ENCODE results near the gene KCNV2.
"Not testable (repeated sequence)": the region's sequence is repeated elsewhere in the genome, so short reads cannot be mapped to it uniquely, and the experiment has no call there.

KCNV2 gene

GRCh38 chr9:2717385-2717784 is at the start of gene KCNV2:
KCNV2 (plus strand) TSS chr9:2717510; CDS start chr9:2717740, 230 bp downstream.
- in situ Hi-C loops (cut with MboI; ENCODE audit: low sequenced_read_pairs) = no loop called here

GRCh38 chr9:2673161-2673560 is 44.1 kb upstream of the KCNV2 start:
- in situ Hi-C loops (cut with MboI; ENCODE audit: low sequenced_read_pairs) = no loop called here

GRCh38 chr9:2674141-2674824 is 43.0 kb upstream of the KCNV2 start:
- in situ Hi-C loops (cut with MboI; ENCODE audit: low sequenced_read_pairs) = no loop called here

DNA sequence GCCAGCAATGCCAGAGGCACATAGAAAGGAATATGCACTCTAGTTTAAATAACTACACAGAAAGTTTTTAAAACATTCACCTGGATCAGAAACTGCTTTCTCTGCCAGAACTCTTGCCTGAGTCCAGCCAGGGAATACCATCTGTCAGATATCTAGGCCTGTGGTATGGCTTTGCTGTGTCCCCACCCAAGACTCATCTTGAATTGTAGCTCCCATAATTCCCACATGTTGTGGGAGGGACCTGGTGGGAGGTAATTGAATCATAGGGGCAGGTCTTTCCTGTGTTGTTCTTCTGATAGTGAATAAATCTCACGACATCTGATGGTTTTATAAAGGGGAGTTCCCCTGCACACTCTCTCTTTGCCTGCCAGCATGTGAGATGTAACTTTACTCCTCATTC is 41.5 kb upstream of the KCNV2 start:
- in situ Hi-C loops (cut with MboI; ENCODE audit: low sequenced_read_pairs) = no loop called here

DNA sequence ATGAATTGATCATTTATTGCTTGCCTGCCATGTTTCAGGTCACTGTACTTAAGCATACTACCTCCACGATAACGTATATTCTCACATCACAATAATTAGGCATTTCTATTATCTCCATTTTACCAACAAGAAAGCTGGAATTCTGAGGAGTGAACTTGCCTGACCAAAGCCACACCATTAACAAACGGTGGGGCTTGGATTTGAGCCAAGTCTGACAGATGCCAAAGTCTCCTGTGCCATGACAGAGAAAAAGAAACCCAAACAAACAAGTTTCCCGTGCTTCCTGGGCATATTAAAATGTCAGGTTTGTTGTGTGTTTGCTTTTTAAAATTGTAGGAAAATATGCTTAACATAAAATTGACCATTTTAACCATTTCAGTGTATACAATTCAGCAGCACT is 40.8 kb upstream of the KCNV2 start:
- in situ Hi-C loops (cut with MboI; ENCODE audit: low sequenced_read_pairs) = no loop called here

DNA sequence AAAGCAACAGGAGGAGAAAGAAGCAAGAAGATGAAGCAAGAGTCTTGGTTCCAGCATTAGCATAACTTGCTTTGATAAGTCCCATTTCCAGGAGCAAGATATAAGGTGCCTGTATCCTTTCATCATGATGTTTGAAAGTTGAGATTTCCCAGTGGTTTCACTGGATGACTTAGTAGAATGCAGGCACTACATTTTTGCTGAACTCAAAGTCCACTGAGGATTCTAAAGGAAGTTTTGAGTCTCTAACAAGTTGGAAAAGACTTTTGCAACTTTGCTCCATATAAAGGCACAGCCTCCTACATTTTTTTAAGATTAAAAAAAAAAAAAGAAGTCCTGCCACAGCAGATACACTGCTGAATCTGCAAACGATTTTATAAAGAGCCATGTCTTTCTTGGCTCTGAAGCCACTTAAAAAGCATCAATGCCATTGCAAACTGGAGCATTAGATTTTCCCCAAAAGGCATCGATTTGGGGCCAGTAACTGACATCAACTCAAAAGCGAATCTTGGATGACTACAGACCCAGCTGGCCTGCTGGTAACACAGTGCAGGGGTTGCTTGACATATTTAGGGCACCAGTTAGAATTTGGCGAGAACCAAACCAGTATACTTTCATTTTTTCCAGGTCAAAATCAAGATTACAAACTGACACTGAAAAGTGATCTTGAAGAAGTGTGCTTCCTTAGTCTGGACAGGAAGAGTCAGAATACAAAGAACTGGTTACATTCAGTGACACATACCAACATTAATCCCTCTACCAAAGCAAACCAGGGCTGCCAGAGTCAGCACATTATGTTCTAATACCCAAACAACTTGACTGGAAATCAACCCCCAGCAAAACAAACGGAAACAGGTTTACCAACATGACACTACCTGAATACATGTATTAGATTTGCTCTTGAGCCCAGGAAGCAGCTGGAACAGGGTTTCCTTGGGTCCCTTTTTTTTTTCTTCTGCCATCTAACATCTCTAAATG is 39.1 kb upstream of the KCNV2 start:
- in situ Hi-C loops (cut with MboI; ENCODE audit: low sequenced_read_pairs) = no loop called here

GRCh38 chr9:2679011-2679410 is 38.3 kb upstream of the KCNV2 start:
- in situ Hi-C loops (cut with MboI; ENCODE audit: low sequenced_read_pairs) = no loop called here

- in situ Hi-C loops (cut with MboI; ENCODE audit: low sequenced_read_pairs) = no loop called here
These were observed 35.3 kb upstream of the KCNV2 start for GRCh38 chr9:2681981-2682380.

- in situ Hi-C loops (cut with MboI; ENCODE audit: low sequenced_read_pairs) = no loop called here
These were observed 30.4 kb upstream of the KCNV2 start for GRCh38 chr9:2686911-2687310.

- in situ Hi-C loops (cut with MboI; ENCODE audit: low sequenced_read_pairs) = no loop called here
These were observed 28.7 kb upstream of the KCNV2 start for GRCh38 chr9:2688636-2689035.

DNA sequence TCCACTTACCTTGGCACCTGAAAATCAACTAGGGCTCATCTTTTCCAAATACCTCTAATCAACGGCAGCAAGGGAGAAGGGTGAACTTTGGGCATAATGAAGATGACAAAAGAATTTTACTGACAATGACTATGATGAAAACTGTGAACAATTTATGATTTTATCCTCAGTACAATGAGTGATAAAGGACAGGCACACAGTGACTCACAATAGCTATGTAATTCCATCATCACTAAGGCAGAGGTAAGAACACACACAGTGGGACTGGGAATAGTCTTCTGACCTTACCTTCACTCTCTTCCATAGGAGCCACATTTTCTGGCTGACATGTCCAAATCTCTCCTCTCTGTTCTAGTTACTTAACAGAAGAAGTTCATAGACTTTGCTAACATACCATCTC is 26.1 kb upstream of the KCNV2 start:
- in situ Hi-C loops (cut with MboI; ENCODE audit: low sequenced_read_pairs) = no loop called here

DNA sequence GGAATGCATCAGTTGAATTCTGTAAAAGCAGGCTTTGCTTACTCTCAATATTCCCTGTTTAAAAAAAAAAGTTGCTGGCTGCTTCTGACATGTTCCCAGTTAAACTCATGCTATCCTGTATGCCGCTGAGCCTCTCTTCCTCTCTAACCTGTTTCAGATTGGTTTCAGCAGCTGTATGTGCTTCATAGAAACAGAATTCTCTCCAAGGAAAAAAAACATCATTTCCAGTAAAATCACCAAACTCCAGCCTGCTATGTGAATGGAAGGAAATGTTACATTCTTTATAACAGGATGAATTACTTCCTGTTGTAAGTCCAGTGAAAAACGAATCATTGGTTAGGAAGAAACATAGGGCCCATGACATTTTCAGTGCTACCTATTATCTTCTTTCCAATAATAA is 25.7 kb upstream of the KCNV2 start:
- in situ Hi-C loops (cut with MboI; ENCODE audit: low sequenced_read_pairs) = no loop called here

GRCh38 chr9:2693056-2693455 is 24.3 kb upstream of the KCNV2 start:
- in situ Hi-C loops (cut with MboI; ENCODE audit: low sequenced_read_pairs) = no loop called here

- in situ Hi-C loops (cut with MboI; ENCODE audit: low sequenced_read_pairs) = no loop called here
These were observed 19.8 kb upstream of the KCNV2 start for GRCh38 chr9:2697492-2697891.

GRCh38 chr9:2700398-2700797 is 16.9 kb upstream of the KCNV2 start:
- in situ Hi-C loops (cut with MboI; ENCODE audit: low sequenced_read_pairs) = no loop called here

DNA sequence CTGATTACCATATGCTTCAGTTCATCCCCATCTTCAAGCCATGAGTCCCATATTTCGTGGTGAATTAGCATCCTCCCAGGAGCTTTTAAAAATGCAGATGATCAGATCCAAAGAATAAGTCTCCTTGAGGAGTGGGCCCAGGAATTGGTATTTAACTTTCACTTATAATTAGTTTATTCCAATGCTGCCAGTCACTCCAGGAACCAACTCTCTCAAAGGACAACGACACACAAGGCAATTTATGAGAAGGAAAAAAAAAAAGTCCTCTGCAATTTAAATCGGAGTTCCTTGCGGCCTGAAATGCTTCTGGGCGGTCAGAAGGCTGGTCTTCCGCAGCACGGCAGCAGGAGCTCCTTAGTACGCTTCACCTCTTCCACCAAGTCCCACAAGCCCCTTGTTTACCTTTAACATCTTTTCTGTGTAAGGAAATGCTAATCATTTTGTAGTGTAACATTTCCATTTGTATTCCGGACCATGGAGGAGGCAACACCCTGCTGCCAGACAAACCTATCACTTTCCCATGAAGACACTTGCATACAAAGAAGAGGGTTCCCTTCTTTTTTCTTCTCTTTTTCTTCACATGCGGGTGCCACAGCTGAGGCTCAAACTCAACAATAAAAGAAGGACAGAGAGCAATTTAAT is 16.3 kb upstream of the KCNV2 start:
- in situ Hi-C loops (cut with MboI; ENCODE audit: low sequenced_read_pairs) = no loop called here

DNA sequence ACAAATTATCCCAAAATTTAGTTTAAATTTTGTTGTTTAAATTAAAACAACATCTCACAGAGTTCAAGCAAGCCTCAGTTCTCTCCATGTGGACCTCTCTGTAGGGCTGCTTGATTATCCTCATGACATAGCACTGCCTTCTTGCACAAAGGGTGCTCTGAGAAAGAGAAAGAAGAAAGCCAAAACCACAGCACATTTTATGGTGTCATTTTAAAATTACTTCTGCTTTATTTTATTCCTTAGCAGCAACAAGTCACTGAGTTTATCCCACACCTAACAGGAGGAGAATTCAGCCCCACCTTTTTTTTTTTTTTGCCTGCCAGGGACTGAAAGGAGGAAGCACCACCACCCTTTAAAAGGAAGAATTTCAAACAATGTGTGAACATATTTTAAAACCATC is 12.8 kb upstream of the KCNV2 start:
- in situ Hi-C loops (cut with MboI; ENCODE audit: low sequenced_read_pairs) = no loop called here

DNA sequence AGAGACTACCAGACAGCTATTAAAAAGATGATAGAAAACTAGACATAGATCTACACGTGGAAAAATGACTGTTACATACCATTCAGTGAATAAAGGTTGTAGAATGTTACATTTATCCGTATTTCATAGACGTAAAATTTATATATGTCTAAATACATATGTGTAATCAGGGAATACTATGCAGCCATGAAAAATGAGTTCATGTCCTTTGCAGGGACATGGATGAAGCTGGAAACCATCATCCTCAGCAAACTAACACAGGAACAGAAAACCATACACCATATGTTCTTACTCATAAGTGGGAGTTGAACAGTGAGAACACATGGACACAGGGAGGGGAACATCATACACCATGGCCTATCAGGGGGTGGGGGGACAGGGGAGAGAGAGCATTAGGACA is 10.1 kb upstream of the KCNV2 start:
- in situ Hi-C loops (cut with MboI; ENCODE audit: low sequenced_read_pairs) = not testable (repeated sequence)

DNA sequence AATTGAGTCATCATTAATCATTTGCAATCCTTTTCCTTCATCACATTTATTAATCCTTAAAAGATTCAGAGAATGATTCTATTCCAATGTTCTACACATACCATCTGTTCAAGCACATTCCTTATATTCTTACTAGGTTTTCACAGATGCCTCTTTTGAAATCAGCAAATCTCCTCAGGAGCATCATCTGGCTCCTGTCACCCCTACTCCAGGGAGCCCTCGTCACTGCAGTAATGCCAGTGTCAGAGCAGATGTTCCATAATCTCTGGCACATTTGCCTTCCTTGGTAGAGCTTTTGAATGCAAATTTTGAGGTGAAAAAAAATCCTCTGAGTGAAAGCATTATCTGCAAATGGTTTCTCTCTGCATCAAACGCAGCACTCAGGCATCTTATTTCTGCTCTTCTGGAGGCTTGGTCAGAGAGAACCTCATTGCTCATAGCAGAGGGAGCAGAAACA is 7.6 kb upstream of the KCNV2 start:
- in situ Hi-C loops (cut with MboI; ENCODE audit: low sequenced_read_pairs) = no loop called here

DNA sequence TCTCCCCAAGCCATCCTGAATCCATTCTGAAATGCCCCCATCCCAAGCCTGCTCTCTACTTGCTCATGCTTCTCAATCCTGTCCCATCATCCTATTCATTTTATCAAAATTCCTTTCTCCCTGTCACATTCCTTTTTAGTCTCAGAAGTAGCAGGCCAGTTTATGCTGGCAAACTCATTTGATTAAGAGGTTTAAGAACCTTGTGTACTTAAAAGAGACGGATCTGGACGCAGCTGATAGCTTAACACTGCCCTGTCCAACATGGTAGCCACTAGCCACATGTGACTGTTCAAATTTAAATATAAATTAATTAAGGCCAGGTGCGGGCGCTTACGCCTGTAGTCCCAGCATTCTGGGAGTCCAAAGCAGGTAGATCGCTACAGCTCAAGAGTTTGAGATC is 5.6 kb upstream of the KCNV2 start:
- in situ Hi-C loops (cut with MboI; ENCODE audit: low sequenced_read_pairs) = no loop called here

DNA sequence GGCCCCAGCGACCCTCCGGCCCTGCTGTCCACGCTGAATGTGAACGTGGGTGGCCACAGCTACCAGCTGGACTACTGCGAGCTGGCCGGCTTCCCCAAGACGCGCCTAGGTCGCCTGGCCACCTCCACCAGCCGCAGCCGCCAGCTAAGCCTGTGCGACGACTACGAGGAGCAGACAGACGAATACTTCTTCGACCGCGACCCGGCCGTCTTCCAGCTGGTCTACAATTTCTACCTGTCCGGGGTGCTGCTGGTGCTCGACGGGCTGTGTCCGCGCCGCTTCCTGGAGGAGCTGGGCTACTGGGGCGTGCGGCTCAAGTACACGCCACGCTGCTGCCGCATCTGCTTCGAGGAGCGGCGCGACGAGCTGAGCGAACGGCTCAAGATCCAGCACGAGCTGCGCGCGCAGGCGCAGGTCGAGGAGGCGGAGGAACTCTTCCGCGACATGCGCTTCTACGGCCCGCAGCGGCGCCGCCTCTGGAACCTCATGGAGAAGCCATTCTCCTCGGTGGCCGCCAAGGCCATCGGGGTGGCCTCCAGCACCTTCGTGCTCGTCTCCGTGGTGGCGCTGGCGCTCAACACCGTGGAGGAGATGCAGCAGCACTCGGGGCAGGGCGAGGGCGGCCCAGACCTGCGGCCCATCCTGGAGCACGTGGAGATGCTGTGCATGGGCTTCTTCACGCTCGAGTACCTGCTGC is 839 bp downstream of the KCNV2 start:
- in situ Hi-C loops (cut with MboI; ENCODE audit: low sequenced_read_pairs) = no loop called here

Data from HL-60/S4 (cell line).